DOHH2 (cell line): ENCODE data around the gene HSD11B1.

ENCODE experiments used
- H3F3A ChIP-seq: fragments of 200-600 bp; sonication (generic), shearing (Covaris generic); 2 replicates; pipeline ENCODE4 v1.6.0; 2016; ENCODE audit warnings: antibody characterized with exemption, mild to moderate bottlenecking; ENCODE audit not compliant: control insufficient read depth, insufficient read depth
- H3K27ac ChIP-seq: fragments of 200-600 bp; sonication (generic); 2 replicates; pipeline ENCODE4 v1.5.1; 2014; ENCODE audit warnings: low read depth, mild to moderate bottlenecking, low read length, moderate library complexity
- H3K27me3 ChIP-seq: fragments of 200-600 bp; sonication (generic); 2 replicates; pipeline ENCODE4 v1.6.1; 2014; ENCODE audit warnings: mild to moderate bottlenecking, low read length, mixed read lengths; ENCODE audit not compliant: control insufficient read depth
- H3K36me3 ChIP-seq: fragments of 200-600 bp; sonication (generic); 2 replicates; pipeline ENCODE4 v1.6.1; 2014; ENCODE audit warnings: mild to moderate bottlenecking, low read length, moderate library complexity, mixed read lengths; ENCODE audit not compliant: control insufficient read depth
- H3K4me1 ChIP-seq: fragments of 200-600 bp; sonication (generic); 2 replicates; pipeline ENCODE4 v1.6.1; 2014; ENCODE audit warnings: mild to moderate bottlenecking, low read length, mixed read lengths; ENCODE audit not compliant: control insufficient read depth
- H3K4me2 ChIP-seq: fragments of 200-600 bp; sonication (generic); 2 replicates; pipeline ENCODE4 v1.6.0; 2014; ENCODE audit warnings: mild to moderate bottlenecking, low read length, moderate library complexity
- H3K4me3 ChIP-seq: fragments of 200-600 bp; sonication (generic); 2 replicates; pipeline ENCODE4 v1.5.1; 2014; ENCODE audit warnings: mild to moderate bottlenecking, low read length, mixed read lengths
- H3K79me2 ChIP-seq: fragments of 200-600 bp; sonication (generic); 2 replicates; pipeline ENCODE4 v1.6.1; 2014; ENCODE audit warnings: mild to moderate bottlenecking, low read length, mixed read lengths; ENCODE audit not compliant: control insufficient read depth
- H3K9me2 ChIP-seq: fragments of 200-600 bp; sonication (generic); replicated peaks from 2 replicates; pipeline ENCODE4 v1.6.1; 2014; ENCODE audit warnings: mild to moderate bottlenecking, low read length, mixed read lengths; ENCODE audit not compliant: control insufficient read depth
- H3K9me3 ChIP-seq: fragments of 200-600 bp; sonication (generic); 2 replicates; pipeline ENCODE4 v1.6.1; 2014; ENCODE audit warnings: antibody characterized with exemption, low read length, mixed read lengths; ENCODE audit not compliant: control insufficient read depth, insufficient read depth
- H4K20me1 ChIP-seq: fragments of 200-600 bp; sonication (generic); 2 replicates; pipeline ENCODE4 v1.6.0; 2014; ENCODE audit warnings: low read depth, mild to moderate bottlenecking, antibody characterized with exemption, low read length, moderate library complexity; ENCODE audit not compliant: control insufficient read depth, insufficient read depth
- EZH2phosphoT487 ChIP-seq: fragments of 200-600 bp; sonication (generic); IDR thresholded peaks from 2 replicates; pipeline ENCODE4 v1.6.1; 2017; ENCODE audit warnings: borderline replicate concordance, mild to moderate bottlenecking, antibody characterized with exemption, low read length, moderate library complexity, mixed read lengths
- TF ChIP-seq, protein P1 (sequence below): fragments of 200-600 bp; sonication (generic); IDR thresholded peaks from one replicate; pipeline ENCODE4 v1.5.1; 2014; ENCODE audit warnings: antibody characterized with exemption, mild to moderate bottlenecking, low read depth, low read length; ENCODE audit not compliant: poor library complexity, severe bottlenecking

The HSD11B1 gene

DNA sequence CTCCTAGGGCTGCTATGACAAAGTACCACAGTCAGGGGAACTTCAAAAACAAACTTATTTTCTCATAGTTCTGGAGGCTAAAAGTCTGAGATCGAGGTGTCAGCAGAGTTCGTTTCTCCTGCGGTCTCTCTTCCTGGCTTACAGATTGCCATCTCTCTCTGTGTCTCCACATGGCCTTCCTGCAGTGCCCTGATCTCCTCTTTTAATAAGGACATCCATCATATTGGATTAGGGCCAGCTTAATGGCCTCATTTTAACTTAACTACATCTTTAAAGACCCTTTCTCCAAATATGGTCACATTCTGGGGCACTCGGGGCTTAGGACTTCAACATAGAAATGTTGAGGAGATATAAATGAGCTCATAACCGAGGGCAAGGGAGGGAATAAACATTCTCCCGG is 67.5 kb downstream of the HSD11B1 start:
- Histone ChIP-seq H3K27me3 (no peaks in the 10 kb centered on the region), H3K79me2 (no peaks in the 10 kb centered on the region), H4K20me1 (no peaks in the 10 kb centered on the region), H3K4me2 (no peak overlapping the region), H3K9me2 (no peaks in the 10 kb centered on the region), H3F3A (peaks cover 6% of the 10 kb centered on the region; the same call in 1 of the 2 replicates), H3K9me3 (peaks cover 13% of the 10 kb centered on the region; the same call in 1 of the 2 replicates), H3K36me3 (peaks cover 9% of the 10 kb centered on the region), H3K4me1 (peaks cover 53% of the 10 kb centered on the region), H3K27ac (no peak overlapping the region), H3K4me3 (no peak overlapping the region)
- no peak for TF ChIP-seq EZH2phosphoT487
- TF ChIP-seq, protein P1, sequence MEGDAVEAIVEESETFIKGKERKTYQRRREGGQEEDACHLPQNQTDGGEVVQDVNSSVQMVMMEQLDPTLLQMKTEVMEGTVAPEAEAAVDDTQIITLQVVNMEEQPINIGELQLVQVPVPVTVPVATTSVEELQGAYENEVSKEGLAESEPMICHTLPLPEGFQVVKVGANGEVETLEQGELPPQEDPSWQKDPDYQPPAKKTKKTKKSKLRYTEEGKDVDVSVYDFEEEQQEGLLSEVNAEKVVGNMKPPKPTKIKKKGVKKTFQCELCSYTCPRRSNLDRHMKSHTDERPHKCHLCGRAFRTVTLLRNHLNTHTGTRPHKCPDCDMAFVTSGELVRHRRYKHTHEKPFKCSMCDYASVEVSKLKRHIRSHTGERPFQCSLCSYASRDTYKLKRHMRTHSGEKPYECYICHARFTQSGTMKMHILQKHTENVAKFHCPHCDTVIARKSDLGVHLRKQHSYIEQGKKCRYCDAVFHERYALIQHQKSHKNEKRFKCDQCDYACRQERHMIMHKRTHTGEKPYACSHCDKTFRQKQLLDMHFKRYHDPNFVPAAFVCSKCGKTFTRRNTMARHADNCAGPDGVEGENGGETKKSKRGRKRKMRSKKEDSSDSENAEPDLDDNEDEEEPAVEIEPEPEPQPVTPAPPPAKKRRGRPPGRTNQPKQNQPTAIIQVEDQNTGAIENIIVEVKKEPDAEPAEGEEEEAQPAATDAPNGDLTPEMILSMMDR = no peak

DNA sequence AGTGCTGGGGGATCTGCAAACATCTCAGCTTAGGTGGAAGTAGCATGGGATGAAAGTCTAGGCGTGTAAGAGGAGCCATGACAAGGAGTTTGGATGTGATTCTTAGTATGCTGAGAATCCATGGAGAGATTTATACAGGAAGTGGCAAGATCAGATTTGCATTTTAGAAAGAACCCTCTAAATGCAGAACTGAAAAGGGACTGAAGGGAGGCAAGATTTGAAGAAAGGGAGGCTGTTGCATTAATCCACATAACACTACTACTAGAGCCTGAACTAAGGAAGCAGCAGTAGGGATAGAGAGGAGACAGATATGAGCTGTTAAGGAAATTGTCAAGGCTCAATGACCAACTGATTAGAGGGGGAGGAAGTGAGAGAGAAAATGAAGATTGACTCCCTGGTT is 69.9 kb downstream of the HSD11B1 start:
- H3K4me1 ChIP-seq = peaks cover 30% of the 10 kb centered on the region
- H3K4me2 ChIP-seq = peak overlapping the region; percentile 63
- H4K20me1 ChIP-seq = no peaks in the 10 kb centered on the region
- no peaks in the 10 kb centered on the region for H3K9me2 ChIP-seq
- H3K9me3 ChIP-seq = peaks cover 13% of the 10 kb centered on the region; the same call in 1 of the 2 replicates
- no peaks in the 10 kb centered on the region for H3K79me2 ChIP-seq
- peaks cover 6% of the 10 kb centered on the region; the same call in 1 of the 2 replicates for H3F3A ChIP-seq
- no peak for TF ChIP-seq EZH2phosphoT487
- TF ChIP-seq, protein P1 = no peak
- peak overlapping the region; percentile 34 for H3K4me3 ChIP-seq
- H3K27ac ChIP-seq = peak overlapping the region; percentile 23
- H3K27me3 ChIP-seq = no peaks in the 10 kb centered on the region
- peaks cover 13% of the 10 kb centered on the region for H3K36me3 ChIP-seq

DNA sequence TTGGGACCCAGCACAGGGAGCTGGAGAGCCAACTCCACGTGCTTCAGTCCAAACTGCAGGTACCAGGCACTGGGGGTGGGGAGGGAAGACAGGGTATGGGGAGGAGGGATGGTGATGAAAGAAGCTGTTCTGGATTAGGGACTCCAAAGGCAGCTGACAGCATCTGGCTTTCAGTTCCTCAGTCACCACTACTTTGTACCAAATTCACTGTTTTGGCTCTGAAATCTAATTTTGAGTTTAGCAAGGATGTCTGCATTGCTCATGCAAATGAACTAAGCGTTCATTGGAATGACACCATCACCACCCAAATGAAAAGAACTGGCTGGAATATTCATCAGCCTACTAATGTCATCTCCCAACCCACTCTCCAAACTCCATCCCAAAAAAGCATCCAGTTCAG is 71.0 kb downstream of the HSD11B1 start:
- H3K9me2 ChIP-seq = no peaks in the 10 kb centered on the region
- peak overlapping the region; percentile 63 for H3K4me2 ChIP-seq
- no peaks in the 10 kb centered on the region for H3K27me3 ChIP-seq
- no peak overlapping the region for H3K27ac ChIP-seq
- H3K9me3 ChIP-seq = peaks cover 6% of the 10 kb centered on the region; the same call in 1 of the 2 replicates
- H3K4me1 ChIP-seq = peaks cover 25% of the 10 kb centered on the region
- peak overlapping the region; percentile 34; the same call in 1 of the 2 replicates for H3K4me3 ChIP-seq
- H3K36me3 ChIP-seq = peaks cover 19% of the 10 kb centered on the region
- no peaks in the 10 kb centered on the region for H3K79me2 ChIP-seq
- H3F3A ChIP-seq = 0 out of 2 replicates have a peak, but pooled peaks cover 2% of the 10 kb centered on the region
- TF ChIP-seq, protein P1 = no peak
- no peak for TF ChIP-seq EZH2phosphoT487
- no peaks in the 10 kb centered on the region for H4K20me1 ChIP-seq
